ENCODE measurements around the gene ADAMTSL3. TPM values are rescaled to one million over a fixed set of nuclear protein-coding genes. Genes with fewer than 3 reads are reported as not detected.
"Not testable (repeated sequence)": the region's sequence is repeated elsewhere in the genome, so short reads cannot be mapped to it uniquely, and the experiment has no call there.

Gene ADAMTSL3
- total RNA-seq, 4 donors from 2014 or later: 16.2 to 19.7 (median 19.3) TPM

- Histone ChIP-seq H3K27ac (no peak overlapping the region), H3K36me3 (no peaks in the 10 kb centered on the region), H3K9me3 (peaks cover 0 to 14% (median 0%) of the 10 kb centered on the region in 4 donors), H3K4me3 (no peak overlapping the region), H3K27me3 (no peaks in the 10 kb centered on the region), H3K4me1 (no peaks in the 10 kb centered on the region)
- no peak for DNase-seq (ENCODE audit: low spot score in 2 of 2)
- 55 to 69% methylated on average over 3 of the region's 3 CpGs for WGBS, 2 donors
- TF ChIP-seq POLR2A (IDR thresholded peaks at IDR 0.05) (no peak), CTCF (IDR thresholded peaks at IDR 0.05) (no peak), EP300 (IDR thresholded peaks at IDR 0.05) (no peak)
Observed at GRCh38 chr15:84050076-84050475, 396.2 kb downstream of the ADAMTSL3 start.

DNA sequence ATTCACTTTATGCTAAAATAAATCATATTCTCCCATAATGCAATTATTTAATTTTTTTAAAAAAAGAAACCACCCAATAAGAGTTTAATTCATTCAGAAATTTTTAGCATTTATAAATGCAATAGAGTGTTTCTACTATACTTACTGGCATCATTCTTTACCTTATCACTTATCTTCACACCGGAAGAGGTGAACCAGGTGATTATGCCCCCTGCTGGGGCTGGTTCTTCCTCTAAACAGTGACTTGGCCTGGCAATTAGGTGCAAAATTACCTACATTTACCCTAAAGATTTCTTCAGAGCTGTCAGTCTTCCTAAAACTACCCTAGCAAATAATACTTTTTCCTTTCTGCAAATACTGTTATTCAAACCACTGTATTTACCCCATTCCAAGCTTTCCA, 397.2 kb downstream of the ADAMTSL3 start:
- peaks cover 0 to 12% (median 0%) of the 10 kb centered on the region in 4 donors for H3K9me3 ChIP-seq
- not testable (repeated sequence) for H3K36me3 ChIP-seq; H3K27me3 ChIP-seq; H3K4me3 ChIP-seq; H3K27ac ChIP-seq; DNase-seq (ENCODE audit: low spot score in 2 of 2); H3K4me1 ChIP-seq
- WGBS, 2 donors: 83 to 88% methylated on average over 1 of the region's 1 CpG

DNA sequence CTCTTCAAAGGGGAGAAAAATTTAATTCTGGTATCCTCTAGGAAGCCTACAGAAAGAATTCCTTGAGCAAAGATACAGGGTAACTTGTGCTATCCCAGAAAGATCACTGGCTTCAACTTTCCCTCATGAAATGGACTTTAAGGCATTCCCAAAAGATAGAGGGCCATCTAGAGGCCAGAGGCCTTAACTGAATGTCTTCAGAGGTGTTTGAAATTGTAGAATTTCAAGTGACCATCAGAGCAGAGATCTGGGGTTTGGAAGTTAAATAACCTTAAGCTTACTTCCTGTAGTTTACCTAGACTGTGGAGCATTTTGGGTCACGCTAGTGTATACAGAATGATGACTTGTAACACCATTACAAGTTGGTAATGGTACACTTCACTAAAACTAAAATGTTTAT, 400.6 kb downstream of the ADAMTSL3 start:
- DNase-seq (ENCODE audit: low spot score in 2 of 2); H3K27me3 ChIP-seq; H3K4me3 ChIP-seq; H3K36me3 ChIP-seq; H3K27ac ChIP-seq; H3K4me1 ChIP-seq: not testable (repeated sequence)
- H3K9me3 ChIP-seq: peaks cover 0 to 24% (median 0%) of the 10 kb centered on the region in 4 donors
- 44 to 47% methylated on average over 1 of the region's 1 CpG for WGBS, 2 donors

GRCh38 chr15:84057714-84058331, 403.9 kb downstream of the ADAMTSL3 start:
- 83 to 86% methylated on average over 5 of the region's 5 CpGs for WGBS, 2 donors
- H3K27ac ChIP-seq: no peak overlapping the region

GRCh38 chr15:84063674-84064073, 409.8 kb downstream of the ADAMTSL3 start:
- not testable (repeated sequence) for H3K27me3 ChIP-seq; DNase-seq (ENCODE audit: low spot score in 2 of 2); H3K4me3 ChIP-seq; H3K4me1 ChIP-seq; H3K27ac ChIP-seq; H3K36me3 ChIP-seq
- H3K9me3 ChIP-seq: peaks cover 0 to 37% (median 6%) of the 10 kb centered on the region in 4 donors
- 70 to 75% methylated on average over 2 of the region's 2 CpGs for WGBS, 2 donors

More at GRCh38 chr15:84057714-84058331, 403.9 kb downstream of the ADAMTSL3 start:
- Histone ChIP-seq H3K36me3 (no peaks in the 10 kb centered on the region), H3K9me3 (peaks cover 0 to 35% (median under 1%) of the 10 kb centered on the region in 4 donors), H3K27me3 (no peaks in the 10 kb centered on the region), H3K4me1 (no peaks in the 10 kb centered on the region), H3K4me3 (no peak overlapping the region)
- no peak for TF ChIP-seq EP300 (IDR thresholded peaks at IDR 0.05)
- no peak for TF ChIP-seq CTCF (IDR thresholded peaks at IDR 0.05)
- no peak for TF ChIP-seq POLR2A (IDR thresholded peaks at IDR 0.05)
- no peak for DNase-seq (ENCODE audit: low spot score in 2 of 2)

- not testable (repeated sequence) for H3K27me3 ChIP-seq; H3K4me1 ChIP-seq; H3K27ac ChIP-seq; H3K4me3 ChIP-seq; DNase-seq (ENCODE audit: low spot score in 2 of 2); H3K36me3 ChIP-seq
- peaks cover 0 to 14% (median 2%) of the 10 kb centered on the region in 4 donors for H3K9me3 ChIP-seq
- WGBS, 2 donors: 39 to 45% methylated on average over 2 of the region's 2 CpGs
Observed at GRCh38 chr15:84068674-84069073, 414.8 kb downstream of the ADAMTSL3 start.

- not testable (repeated sequence) for H3K4me3 ChIP-seq; DNase-seq (ENCODE audit: low spot score in 2 of 2); H3K27ac ChIP-seq; H3K36me3 ChIP-seq
- 90 to 97% methylated on average over 2 of the region's 2 CpGs for WGBS, 2 donors
- H3K27me3 ChIP-seq: peaks cover 0 to 42% of the 10 kb centered on the region in 2 donors
- peaks cover 0 to 11% (median 2%) of the 10 kb centered on the region in 4 donors for H3K4me1 ChIP-seq
- peaks cover 0 to 14% (median 0%) of the 10 kb centered on the region in 4 donors for H3K9me3 ChIP-seq
Observed at GRCh38 chr15:84078038-84078437, 424.1 kb downstream of the ADAMTSL3 start.

- not testable (repeated sequence) for H3K36me3 ChIP-seq; H3K27ac ChIP-seq; DNase-seq (ENCODE audit: low spot score in 2 of 2); H3K4me3 ChIP-seq
- Histone ChIP-seq H3K27me3 (peaks cover 0 to 45% of the 10 kb centered on the region in 2 donors), H3K4me1 (peaks cover 0 to 11% (median 2%) of the 10 kb centered on the region in 4 donors), H3K9me3 (peaks cover 0 to 14% (median 0%) of the 10 kb centered on the region in 4 donors)
- WGBS, 2 donors: 22 to 32% methylated on average over 10 to 15 of the region's 15 CpGs
Observed at GRCh38 chr15:84079325-84079884, 425.5 kb downstream of the ADAMTSL3 start.
